GM12878 (cell line): ENCODE results near the gene STK10. TPM values are rescaled to one million over a fixed set of nuclear protein-coding genes. Genes with fewer than 3 reads are reported as not detected.

ENCODE experiments used
- ATAC-seq: fragments of 200-7000 bp; cut with Tn5 transposase; 3 replicates; pipeline ENCODE4 v1.9.1; 2020; ENCODE audit warnings: mild to moderate bottlenecking, moderate library complexity
- BruUV-seq: library from RNA; stranded (reverse); fragments of 400-500 nt; replicated peaks from 2 replicates; lab custom pipeline; 2021; lab: Mats Ljungman, UMichigan
- CTCF ChIA-PET: fragments of 300-600 bp; sonication (Branson Sonifier 250); formaldehyde crosslinking; extraction: SDS; loops from one replicate; lab custom pipeline; 2021; ENCODE audit warnings: inconsistent platforms; lab: Yijun Ruan, JAX
- POLR2A ChIA-PET: fragments of 350-600 bp; formaldehyde crosslinking; extraction: SDS; loops from one replicate; lab custom pipeline; 2021; ENCODE audit warnings: inconsistent platforms; lab: Charles Lee
- RAD21 ChIA-PET: fragments of 300-600 bp; sonication (Branson Sonifier 250); formaldehyde crosslinking; loops from one replicate; lab custom pipeline; 2023; ENCODE audit warnings: antibody characterized with exemption; ENCODE audit not compliant: unreplicated experiment; lab: Charles Lee
- SMC1A ChIA-PET: fragments of 300-600 bp; sonication (Branson Sonifier 250); formaldehyde crosslinking; loops from one replicate; lab custom pipeline; 2023; ENCODE audit not compliant: unreplicated experiment, uncharacterized antibody; lab: Charles Lee
- DNase-seq: peaks from one replicate; pipeline ENCODE4 v3.0.0-alpha.2; 2011; ENCODE audit warnings: low read depth, low spot score
- FAIRE-seq: peaks from 3 replicates; lab custom pipeline; 2011; peaks lifted over from hg19 to GRCh38; lab: Jason Lieb, UNC
- H2AFZ ChIP-seq: 2 replicates; pipeline ENCODE4 v1.6.0; 2011; ENCODE audit warnings: low read depth, low read length, control low read depth; ENCODE audit not compliant: control insufficient read depth
- H3K27ac ChIP-seq: 2 replicates; pipeline ENCODE4 v1.5.1; 2011; ENCODE audit warnings: control low read depth; ENCODE audit not compliant: control insufficient read depth, insufficient read depth
- H3K27me3 ChIP-seq, 2 experiments: replicated peaks in 1 of 2; 2 replicates each; pipeline versions ENCODE4 v1.6.0 to v1.6.1; 2011; ENCODE audit warnings: low read length in 1 of 2; ENCODE audit not compliant: control insufficient read depth in 2 of 2, insufficient read depth in 2 of 2
- H3K36me3 ChIP-seq, 2 experiments: 2 replicates each; pipeline ENCODE4 v1.5.1; 2011; ENCODE audit warnings: low read length in 1 of 2; ENCODE audit not compliant: control insufficient read depth in 2 of 2, insufficient read depth in 2 of 2
- H3K4me1 ChIP-seq: 2 replicates; pipeline ENCODE4 v1.6.1; 2011; ENCODE audit warnings: mild to moderate bottlenecking, low read length, moderate library complexity, mixed read lengths; ENCODE audit not compliant: control insufficient read depth, insufficient read depth
- H3K4me2 ChIP-seq: 2 replicates; pipeline ENCODE4 v1.6.0; 2011; ENCODE audit warnings: control low read depth; ENCODE audit not compliant: control insufficient read depth, insufficient read depth
- H3K4me3 ChIP-seq: fragments of 200-600 bp; sonication (generic); 2 replicates; pipeline ENCODE4 v1.5.1; 2016
- H3K79me2 ChIP-seq: 2 replicates; pipeline ENCODE4 v1.6.0; 2011; ENCODE audit warnings: low read length; ENCODE audit not compliant: control insufficient read depth, insufficient read depth
- H3K9ac ChIP-seq: 2 replicates; pipeline ENCODE4 v1.8.0; 2011; ENCODE audit warnings: low read length, control low read depth, mixed read lengths; ENCODE audit not compliant: control insufficient read depth, insufficient read depth
- H3K9me3 ChIP-seq: replicated peaks from 3 replicates; pipeline ENCODE4 v1.5.1; 2011; ENCODE audit warnings: mild to moderate bottlenecking, low read length; ENCODE audit not compliant: control insufficient read depth, insufficient read depth
- H4K20me1 ChIP-seq: 2 replicates; pipeline ENCODE4 v1.6.0; 2011; ENCODE audit not compliant: control insufficient read depth, insufficient read depth
- BHLHE40 ChIP-seq, 2 experiments: fragments of 450-650 bp in 1 of 2; IDR thresholded peaks; 2 replicates each; pipeline ENCODE4 v1.6.1; 2011 to 2017; ENCODE audit warnings: low read depth in 2 of 2, borderline replicate concordance in 1 of 2, improper control_type of control experiment in 1 of 2, low read length in 1 of 2, mild to moderate bottlenecking in 1 of 2
- WGBS: methylation state at CpG from one replicate; pipeline ENCODE4 v1.1.6; 2016; ENCODE audit warnings: low lambda C conversion rate; ENCODE audit not compliant: insufficient replicate concordance, insufficient coverage; ENCODE audit errors: missing lambda C conversion rate; 5-methylcytosine and 5-hydroxymethylcytosine counted together
- in situ Hi-C: fragments of 300-500 bp; cut with MboI; formaldehyde crosslinking; loops from 9 replicates; pipeline ENCODE4 v1.14.3; 2018; ENCODE audit warnings: mixed read lengths
- intact Hi-C: fragments of 100-400 bp; cut with micrococcal nuclease; formaldehyde crosslinking; loops from one replicate; pipeline ENCODE4 v1.14.2; 2022; ENCODE audit not compliant: unreplicated experiment
- polyA plus RNA-seq, 11 experiments: library from polyadenylated mRNA; depleted of rRNA in 4 of 11; unstranded in 6 of 11; stranded (reverse) in 5 of 11; fragments of >200 nt; fragmentation: Nextera tagmentation in 4 of 11; fragmentation: Illumina TruSeq in 1 of 11; extraction: Ambion mirVana in 4 of 11; extraction: Trizol in 1 of 11; gene quantifications; 1 replicate in 1 of 11; 2 replicates in 10 of 11; pipeline versions ENCODE4 v1.2.1 to v1.2.3, GENCODE V29; 2011 to 2016; ENCODE audit warnings: inconsistent platforms in 2 of 11, missing spikeins in 2 of 11, low read depth in 1 of 11
- total RNA-seq, 4 experiments: library from RNA; depleted of rRNA in 3 of 4; stranded (reverse); fragments of >200 nt in 3 of 4; fragmentation: Illumina TruSeq in 1 of 4; extraction: Trizol in 1 of 4; gene quantifications; 2 replicates each; pipeline versions ENCODE4 v1.2.1 to v1.2.3, GENCODE V29; 2013 to 2021
- TF ChIP-seq, protein P1 (sequence below): fragments of 450-650 bp; IDR thresholded peaks from 2 replicates; pipeline ENCODE4 v1.6.1; 2016; ENCODE audit warnings: mild to moderate bottlenecking

Gene STK10
- total and polyA plus RNA-seq, 10 of the 15 experiments (the other 5 are each of a cell fraction or from before 2014, with no cell fraction given), result 14.2 to 96.4 (median 50.6) TPM

- Histone ChIP-seq H3K4me2 (no peak overlapping the region; the same call in 1 of the 2 replicates), H3K4me3 (no peak overlapping the region), H2AFZ (no peak overlapping the region), H3K9me3 (no peaks in the 10 kb centered on the region; the same call in 2 of the 3 replicates), H3K36me3 (peaks cover 15 to 17% of the 10 kb centered on the region in 2 experiments), H3K27me3 (no peaks in the 10 kb centered on the region), H3K9ac (no peak overlapping the region), H3K27ac (peak overlapping the region; percentile 33; the same call in 1 of the 2 replicates), H3K79me2 (peaks cover 89% of the 10 kb centered on the region), H3K4me1 (peaks cover 27% of the 10 kb centered on the region), H4K20me1 (peaks cover 11% of the 10 kb centered on the region)
- ChIA-PET CTCF (interaction anchor here (0.7 kb wide), 1 partner anchor 35 kb away, joined by 3 read pairs; no protein-coding TSS in a partner anchor), SMC1A (interaction anchor here (0.9 to 3.2 kb wide), 2 partner anchors 9 to 55 kb away, joined by 3 to 16 read pairs; no protein-coding TSS in a partner anchor), RAD21 (interaction anchor here (0.7 to 1.4 kb wide), 2 partner anchors 8 to 51 kb away, joined by 3 to 5 read pairs; no protein-coding TSS in a partner anchor), POLR2A (interaction anchor here (0.6 to 1.4 kb wide), 4 partner anchors 10 to 132 kb away, joined by 3 to 5 read pairs (median 4); no protein-coding TSS in a partner anchor)
- DNase-seq (no peak), ATAC-seq (no peak), FAIRE-seq (no peak)
- TF ChIP-seq, protein P1, sequence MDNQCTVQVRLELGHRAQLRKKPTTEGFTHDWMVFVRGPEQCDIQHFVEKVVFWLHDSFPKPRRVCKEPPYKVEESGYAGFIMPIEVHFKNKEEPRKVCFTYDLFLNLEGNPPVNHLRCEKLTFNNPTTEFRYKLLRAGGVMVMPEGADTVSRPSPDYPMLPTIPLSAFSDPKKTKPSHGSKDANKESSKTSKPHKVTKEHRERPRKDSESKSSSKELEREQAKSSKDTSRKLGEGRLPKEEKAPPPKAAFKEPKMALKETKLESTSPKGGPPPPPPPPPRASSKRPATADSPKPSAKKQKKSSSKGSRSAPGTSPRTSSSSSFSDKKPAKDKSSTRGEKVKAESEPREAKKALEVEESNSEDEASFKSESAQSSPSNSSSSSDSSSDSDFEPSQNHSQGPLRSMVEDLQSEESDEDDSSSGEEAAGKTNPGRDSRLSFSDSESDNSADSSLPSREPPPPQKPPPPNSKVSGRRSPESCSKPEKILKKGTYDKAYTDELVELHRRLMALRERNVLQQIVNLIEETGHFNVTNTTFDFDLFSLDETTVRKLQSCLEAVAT, result peak; percentile 65
- no peak for TF ChIP-seq BHLHE40 (IDR thresholded peaks at IDR 0.05; ENCODE audit: borderline replicate concordance in 1 of 2, low read depth in 2 of 2, low read length in 1 of 2)
- intact Hi-C loops, result no loop called here
- WGBS, result 89% methylated on average over 16 of the region's 16 CpGs
- in situ Hi-C loops, result no loop called here
- BruUV-seq, result no TSS peak
Observed at GRCh38 chr5:172166030-172166826, 21.8 kb downstream of the STK10 start.
